Effector memory CD8-positive, alpha-beta T cell (primary cell): ENCODE data around the gene PLEKHM1.
A peak's percentile ranks its signal among the peaks of the same experiment; 100 is the strongest.
"Not testable (repeated sequence)": the region's sequence is repeated elsewhere in the genome, so short reads cannot be mapped to it uniquely, and the experiment has no call there.

Source experiments
- ATAC-seq: fragments of 150-1000 bp; cut with Tn5 transposase; replicated peaks from 2 replicates; pipeline ENCODE4 v1.10.0; 2021; ENCODE audit warnings: mild to moderate bottlenecking, moderate library complexity
- DNase-seq, 3 experiments: peaks; one replicate each; pipeline ENCODE4 v3.0.0; 2021
- H3K27ac Mint-ChIP-seq, 2 donors: one replicate each; pipeline ENCODE4 v1.8.0; 2022; ENCODE audit warnings: mild to moderate bottlenecking in 2 of 2, mixed read lengths in 2 of 2, moderate library complexity in 2 of 2
- H3K27me3 Mint-ChIP-seq, 2 donors: one replicate each; pipeline ENCODE4 v1.8.0; 2022; ENCODE audit warnings: mixed read lengths in 2 of 2
- H3K36me3 Mint-ChIP-seq: one replicate; pipeline ENCODE4 v1.8.0; 2022; ENCODE audit warnings: mild to moderate bottlenecking, moderate library complexity, mixed read lengths; ENCODE audit not compliant: insufficient read depth
- H3K4me1 Mint-ChIP-seq, 2 donors: one replicate each; pipeline ENCODE4 v1.8.0; 2022; ENCODE audit warnings: low read depth in 2 of 2, mixed read lengths in 2 of 2
- H3K4me3 Mint-ChIP-seq, 2 donors: one replicate each; pipeline ENCODE4 v1.8.0; 2022; ENCODE audit warnings: mild to moderate bottlenecking in 2 of 2, mixed read lengths in 2 of 2, moderate library complexity in 2 of 2
- H3K9me3 Mint-ChIP-seq, 2 donors: one replicate each; pipeline ENCODE4 v1.8.0; 2022; ENCODE audit warnings: mixed read lengths in 2 of 2

Gene PLEKHM1

DNA sequence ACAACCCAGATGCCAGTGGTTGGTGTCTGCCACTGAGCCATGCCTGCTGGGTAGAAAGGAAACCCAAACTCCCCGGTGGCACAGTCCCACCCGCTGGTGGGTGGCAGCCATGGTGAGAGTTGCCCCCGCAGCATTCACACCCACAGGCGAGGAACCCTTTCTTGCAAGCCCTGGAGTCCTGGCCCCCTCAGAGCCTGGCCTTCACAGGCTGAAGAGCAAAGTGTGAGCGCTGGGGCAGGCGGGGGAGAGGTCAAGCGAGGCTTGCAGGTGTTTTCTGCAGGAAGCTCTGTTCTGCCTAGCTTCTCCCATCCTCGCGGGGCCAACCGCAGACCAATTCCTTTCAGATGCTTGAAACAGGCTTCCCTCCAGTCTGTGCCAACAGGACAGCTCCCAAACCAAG, 38.9 kb downstream of the PLEKHM1 start:
- Mint-ChIP-seq H3K4me3 (peak overlapping the region in 1 of 2 donors; percentile 10), H3K4me1 (peaks cover 7 to 16% of the 10 kb centered on the region in 2 donors), H3K36me3 (peaks cover 38% of the 10 kb centered on the region)
- not testable (repeated sequence) for H3K9me3 Mint-ChIP-seq, DNase-seq, H3K27me3 Mint-ChIP-seq, H3K27ac Mint-ChIP-seq
- peak; percentile 95 for ATAC-seq

DNA sequence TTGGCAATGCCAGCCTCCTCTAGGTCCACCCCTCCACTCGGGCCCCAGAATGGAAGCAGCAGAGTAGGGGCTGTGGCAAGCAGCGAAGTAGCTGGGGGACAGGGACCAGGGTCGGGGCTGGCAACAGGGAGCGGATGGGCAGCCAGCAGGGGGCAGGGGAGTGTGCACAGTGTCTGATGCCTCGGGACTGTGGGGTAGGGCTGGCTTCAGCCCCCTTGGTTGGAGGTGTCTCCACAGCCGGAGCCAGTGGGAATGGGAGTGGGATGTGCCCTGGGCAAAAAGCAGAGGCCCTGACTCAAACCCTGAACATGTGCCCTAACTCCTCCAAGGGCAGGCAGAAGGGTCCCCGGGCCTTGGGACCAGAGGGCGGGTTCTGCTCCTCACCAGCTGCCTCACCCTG, 39.4 kb downstream of the PLEKHM1 start:
- no peak for DNase-seq
- H3K4me3 Mint-ChIP-seq: peak overlapping the region in 1 of 2 donors; percentile 56
- peaks cover 9 to 16% of the 10 kb centered on the region in 2 donors for H3K4me1 Mint-ChIP-seq
- H3K9me3 Mint-ChIP-seq: no peaks in the 10 kb centered on the region
- ATAC-seq: no peak
- peaks cover 33% of the 10 kb centered on the region for H3K36me3 Mint-ChIP-seq
- no peaks in the 10 kb centered on the region for H3K27me3 Mint-ChIP-seq
- H3K27ac Mint-ChIP-seq: no peak overlapping the region

DNA sequence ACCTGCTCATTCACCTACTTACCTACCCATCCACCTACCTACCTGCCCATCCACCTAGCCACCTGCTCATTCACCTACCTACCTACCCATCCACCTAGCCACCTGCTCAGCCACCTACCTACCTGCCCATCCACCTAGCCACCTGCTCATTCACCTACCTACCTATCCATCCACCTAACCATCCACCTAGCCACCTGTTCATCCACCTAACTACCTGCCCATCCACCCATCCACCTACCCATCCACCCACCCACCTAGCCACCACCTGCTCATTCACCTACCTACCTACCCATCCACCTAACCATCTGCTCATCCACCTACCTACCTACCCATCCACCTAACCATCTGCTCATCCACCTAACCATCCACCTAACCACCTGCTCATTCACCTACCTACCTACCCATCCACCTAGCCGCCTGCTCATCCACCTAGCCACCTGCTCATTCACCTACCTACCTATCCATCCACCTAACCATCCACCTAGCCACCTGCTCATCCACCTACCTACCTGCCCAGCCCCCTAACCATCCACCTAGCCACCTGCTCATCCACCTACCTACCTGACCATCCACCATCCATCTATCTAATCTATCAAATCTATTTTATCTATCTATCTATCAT, 40.7 kb downstream of the PLEKHM1 start:
- DNase-seq, H3K27me3 Mint-ChIP-seq, H3K4me3 Mint-ChIP-seq, ATAC-seq, H3K9me3 Mint-ChIP-seq: not testable (repeated sequence)
- peaks cover 33% of the 10 kb centered on the region for H3K36me3 Mint-ChIP-seq
- peaks cover 13 to 23% of the 10 kb centered on the region in 2 donors for H3K4me1 Mint-ChIP-seq
- peak overlapping the region in 1 of 2 donors; percentile 87 for H3K27ac Mint-ChIP-seq

DNA sequence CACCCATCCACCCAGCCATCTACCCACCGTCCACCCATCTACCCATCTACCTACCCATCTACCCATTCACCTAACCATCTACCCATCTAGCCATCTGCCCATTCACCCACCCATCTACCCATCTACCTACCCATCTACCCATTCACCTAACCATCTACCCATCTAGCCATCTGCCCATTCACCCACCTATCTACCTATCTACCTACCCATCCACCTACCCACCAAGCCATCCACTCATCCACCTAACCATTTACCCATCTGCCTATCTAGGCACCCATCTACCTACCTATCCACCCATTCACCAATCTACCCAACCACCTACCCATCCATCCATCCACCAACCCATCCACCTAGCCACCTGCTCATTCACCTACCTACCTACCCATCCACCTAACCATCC, 41.3 kb downstream of the PLEKHM1 start:
- peak overlapping the region in 1 of 2 donors; percentile 87 for H3K27ac Mint-ChIP-seq
- H3K36me3 Mint-ChIP-seq: peaks cover 34% of the 10 kb centered on the region
- not testable (repeated sequence) for ATAC-seq

DNA sequence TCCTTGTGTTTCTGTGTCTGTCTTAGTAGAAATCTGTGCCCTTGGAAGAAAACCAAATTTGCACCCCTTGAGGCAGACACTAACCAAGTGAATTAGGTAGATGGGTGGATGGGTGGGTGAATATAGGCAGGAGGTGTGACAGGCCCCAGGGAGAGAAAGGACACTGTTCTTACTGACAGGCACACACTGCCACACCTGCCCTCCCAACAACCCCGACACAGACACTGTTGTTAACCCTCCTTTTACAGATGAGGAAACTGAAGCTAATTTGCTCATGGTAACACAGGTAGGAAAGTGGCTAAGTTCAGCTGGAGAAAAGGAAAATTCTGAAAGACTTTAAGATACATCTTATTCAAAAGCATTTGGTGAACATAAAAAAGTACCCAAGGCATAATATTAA, 42.0 kb downstream of the PLEKHM1 start:
- ATAC-seq, DNase-seq, H3K4me3 Mint-ChIP-seq, H3K9me3 Mint-ChIP-seq, H3K27me3 Mint-ChIP-seq: not testable (repeated sequence)
- peaks cover 31% of the 10 kb centered on the region for H3K36me3 Mint-ChIP-seq
- H3K27ac Mint-ChIP-seq: peak overlapping the region in 1 of 2 donors; percentile 24
- peaks cover 13 to 23% of the 10 kb centered on the region in 2 donors for H3K4me1 Mint-ChIP-seq

More for the DNA sequence above, 41.3 kb downstream of the PLEKHM1 start:
- not testable (repeated sequence) for H3K27me3 Mint-ChIP-seq, H3K4me3 Mint-ChIP-seq, H3K9me3 Mint-ChIP-seq, DNase-seq
- peaks cover 13 to 23% of the 10 kb centered on the region in 2 donors for H3K4me1 Mint-ChIP-seq

DNA sequence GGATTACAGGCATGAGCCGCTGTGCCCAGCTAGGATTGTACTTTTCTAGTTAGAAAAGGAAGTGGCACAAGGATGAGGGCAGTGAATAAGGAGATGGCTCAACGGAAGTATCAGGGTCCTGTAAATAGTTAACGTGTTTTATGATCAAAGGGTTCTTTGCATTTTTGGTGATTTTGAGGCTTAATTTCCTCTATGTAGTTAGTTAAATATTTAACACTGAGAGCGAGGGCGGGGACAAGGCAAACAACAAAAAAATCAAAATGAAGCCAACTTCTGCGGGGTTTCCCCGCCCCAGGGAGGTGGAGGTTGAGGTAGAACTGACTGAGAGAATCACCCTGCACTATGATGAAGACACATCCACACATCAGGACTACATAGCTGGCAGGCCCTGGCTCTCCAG, 42.5 kb downstream of the PLEKHM1 start:
- not testable (repeated sequence) for DNase-seq, H3K4me3 Mint-ChIP-seq, H3K27me3 Mint-ChIP-seq, H3K9me3 Mint-ChIP-seq, ATAC-seq
- peaks cover 27% of the 10 kb centered on the region for H3K36me3 Mint-ChIP-seq
- peaks cover 13 to 23% of the 10 kb centered on the region in 2 donors for H3K4me1 Mint-ChIP-seq
- peak overlapping the region in 1 of 2 donors; percentile 24 for H3K27ac Mint-ChIP-seq

DNA sequence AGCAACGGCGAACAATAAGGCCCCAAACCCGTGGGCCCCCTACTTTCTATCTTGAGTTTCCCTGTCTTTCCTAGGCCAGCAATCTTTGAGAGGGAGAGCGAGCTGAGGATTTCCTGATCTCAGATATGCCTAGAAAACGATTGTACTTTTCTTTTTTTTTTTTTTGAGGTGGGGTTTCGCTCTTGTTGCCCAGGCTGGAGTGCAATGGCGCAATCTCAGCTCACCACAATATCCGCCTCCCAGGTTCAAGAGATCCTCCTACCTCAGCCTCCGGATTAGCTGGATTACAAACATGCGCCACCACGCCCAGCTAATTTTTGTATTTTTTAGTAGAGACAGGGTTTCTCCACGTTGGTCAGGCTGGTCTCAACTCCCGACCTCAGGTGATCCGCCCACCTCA, 42.9 kb downstream of the PLEKHM1 start:
- not testable (repeated sequence) for ATAC-seq, H3K27me3 Mint-ChIP-seq, H3K9me3 Mint-ChIP-seq, DNase-seq
- Mint-ChIP-seq H3K27ac (peak overlapping the region in 1 of 2 donors; percentile 24), H3K36me3 (peaks cover 23% of the 10 kb centered on the region), H3K4me1 (peaks cover 13 to 21% of the 10 kb centered on the region in 2 donors), H3K4me3 (peak overlapping the region in 1 of 2 donors; percentile 5)

DNA sequence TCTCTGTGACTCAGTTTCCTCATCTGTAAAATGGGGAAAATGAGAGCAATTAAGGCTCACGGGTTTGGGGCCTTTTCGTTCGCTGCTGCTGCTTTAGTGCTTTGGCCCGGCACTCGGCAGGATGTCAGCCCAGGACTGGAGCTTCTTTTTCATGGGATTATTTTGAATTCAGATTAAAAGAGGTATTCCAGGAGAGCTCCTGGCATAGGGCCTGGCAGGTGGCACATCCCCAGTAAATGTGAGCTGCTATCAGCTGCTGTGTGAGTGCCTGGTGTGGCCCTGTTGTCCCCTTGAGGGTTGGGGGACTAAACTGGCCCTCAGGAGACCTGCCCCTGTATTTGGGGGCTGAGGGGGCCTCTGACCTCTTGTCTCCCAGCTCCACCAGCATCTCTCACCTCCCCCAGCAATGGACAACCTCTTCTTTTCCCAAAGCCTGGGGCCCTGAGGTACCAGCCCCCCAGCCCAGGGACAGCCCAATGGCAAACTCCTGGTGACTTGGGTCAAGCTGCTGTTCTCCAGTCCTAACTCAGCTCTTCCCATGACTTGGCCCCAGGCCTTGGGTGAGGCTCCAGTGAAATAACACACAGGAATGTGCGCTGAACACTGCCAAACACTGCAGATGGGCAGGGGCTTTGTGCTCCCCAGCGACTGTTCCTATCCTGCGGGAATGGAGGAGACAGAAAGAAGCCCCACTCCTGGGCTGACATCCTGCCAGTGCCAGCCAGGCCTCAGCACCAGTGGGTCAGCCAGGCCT, 43.5 kb downstream of the PLEKHM1 start:
- not testable (repeated sequence) for H3K27me3 Mint-ChIP-seq, H3K9me3 Mint-ChIP-seq, DNase-seq, ATAC-seq
- H3K4me1 Mint-ChIP-seq: peaks cover 13 to 21% of the 10 kb centered on the region in 2 donors
- H3K4me3 Mint-ChIP-seq: peak overlapping the region in 1 of 2 donors; percentile 5
- H3K36me3 Mint-ChIP-seq: peaks cover 25% of the 10 kb centered on the region
- peak overlapping the region in 1 of 2 donors; percentile 24 for H3K27ac Mint-ChIP-seq

DNA sequence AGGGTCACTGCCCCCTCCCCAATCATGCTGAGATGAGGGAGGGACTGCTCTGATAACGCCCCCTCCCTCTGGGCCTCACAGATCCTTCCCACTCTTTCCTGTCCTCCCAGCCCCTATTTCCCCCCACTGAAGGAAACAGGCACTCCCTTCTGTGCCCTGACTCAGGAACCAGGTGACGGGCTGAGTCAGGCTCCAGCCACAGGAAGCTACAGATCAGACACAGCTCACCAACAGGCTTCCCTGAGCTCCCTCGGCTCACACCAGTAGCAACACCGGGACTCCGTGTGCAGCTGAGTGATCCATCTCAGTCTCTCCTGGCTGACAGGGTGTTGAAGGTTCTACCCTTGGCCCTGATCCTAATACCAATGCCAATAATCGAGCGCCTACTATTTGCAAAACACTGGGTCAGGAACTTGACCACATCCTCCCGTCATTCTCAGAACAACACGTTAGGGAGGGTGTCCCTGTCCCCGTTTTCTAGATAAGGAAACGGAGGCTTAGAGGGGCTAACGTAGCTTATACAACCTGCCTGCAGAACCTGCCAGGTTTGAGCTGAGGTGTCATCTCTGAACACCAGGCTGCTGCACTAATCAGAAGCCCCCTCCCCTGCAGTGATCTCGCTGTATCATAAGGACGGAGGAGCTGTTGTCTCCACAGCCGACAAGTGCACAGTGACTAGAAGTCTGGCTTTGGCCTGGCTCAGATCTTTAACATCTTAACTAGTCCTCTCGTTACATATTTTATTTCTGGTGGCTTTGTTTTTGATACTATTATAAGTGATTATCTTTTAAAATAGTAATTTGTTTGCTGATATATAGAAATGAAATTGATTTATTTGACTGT, 44.4 kb downstream of the PLEKHM1 start:
- DNase-seq, H3K9me3 Mint-ChIP-seq, H3K27me3 Mint-ChIP-seq: not testable (repeated sequence)
- H3K36me3 Mint-ChIP-seq: peaks cover 25% of the 10 kb centered on the region
- ATAC-seq: peak; percentile 95
- peaks cover 13 to 20% of the 10 kb centered on the region in 2 donors for H3K4me1 Mint-ChIP-seq
- H3K27ac Mint-ChIP-seq: peak overlapping the region; percentile 79 to 92
- H3K4me3 Mint-ChIP-seq: peak overlapping the region; percentile 58 to 67

DNA sequence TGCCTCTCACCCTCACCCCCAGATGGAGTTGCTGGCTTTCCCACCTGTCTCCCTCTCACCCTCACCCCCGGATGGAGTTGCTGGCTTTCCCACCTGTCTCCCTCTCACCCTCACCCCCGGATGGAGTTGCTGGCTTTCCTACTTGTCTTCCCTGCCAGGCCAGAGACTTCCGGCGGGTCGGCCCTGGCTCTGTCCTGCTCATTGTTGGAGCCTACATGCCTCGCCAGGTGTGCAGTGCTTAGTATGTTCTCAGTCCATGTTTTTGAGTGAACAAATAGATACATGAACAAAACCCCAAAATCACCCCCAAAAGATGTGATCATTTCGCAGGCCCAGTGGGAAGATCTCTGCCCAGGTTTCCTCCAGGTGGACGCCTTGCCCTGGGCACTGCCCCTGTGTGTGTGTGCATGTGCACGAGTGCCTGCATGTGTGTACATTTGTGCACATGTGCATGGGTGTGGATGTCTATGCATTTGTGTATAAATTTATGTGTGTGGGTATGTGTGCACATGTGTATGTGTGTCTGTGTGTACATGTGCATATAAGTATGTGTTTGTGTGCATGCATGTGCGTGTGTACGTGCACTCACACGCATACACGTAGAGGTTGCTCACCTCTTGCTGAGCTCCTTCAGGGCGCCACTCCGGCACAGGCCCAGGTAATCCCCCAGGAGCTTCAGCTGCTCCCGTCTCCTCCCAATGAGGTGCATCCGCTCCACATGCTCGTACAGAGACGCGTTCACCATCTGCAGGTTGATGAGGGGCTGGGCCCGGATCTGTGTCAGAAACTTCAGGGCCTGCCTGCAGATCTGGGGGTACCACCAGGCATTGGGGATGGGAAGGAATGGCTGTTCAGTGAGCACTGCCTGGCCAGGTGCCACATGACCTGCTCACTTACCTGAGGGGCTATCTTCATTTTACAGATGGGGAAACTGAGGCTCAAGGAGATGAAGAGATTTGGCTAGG, 45.4 kb downstream of the PLEKHM1 start:
- Mint-ChIP-seq H3K36me3 (peaks cover 26% of the 10 kb centered on the region), H3K4me1 (peaks cover 11 to 15% of the 10 kb centered on the region in 2 donors), H3K4me3 (peak overlapping the region in 1 of 2 donors; percentile 67), H3K27ac (peak overlapping the region; percentile 66 to 92)
- not testable (repeated sequence) for DNase-seq, H3K27me3 Mint-ChIP-seq, H3K9me3 Mint-ChIP-seq, ATAC-seq

DNA sequence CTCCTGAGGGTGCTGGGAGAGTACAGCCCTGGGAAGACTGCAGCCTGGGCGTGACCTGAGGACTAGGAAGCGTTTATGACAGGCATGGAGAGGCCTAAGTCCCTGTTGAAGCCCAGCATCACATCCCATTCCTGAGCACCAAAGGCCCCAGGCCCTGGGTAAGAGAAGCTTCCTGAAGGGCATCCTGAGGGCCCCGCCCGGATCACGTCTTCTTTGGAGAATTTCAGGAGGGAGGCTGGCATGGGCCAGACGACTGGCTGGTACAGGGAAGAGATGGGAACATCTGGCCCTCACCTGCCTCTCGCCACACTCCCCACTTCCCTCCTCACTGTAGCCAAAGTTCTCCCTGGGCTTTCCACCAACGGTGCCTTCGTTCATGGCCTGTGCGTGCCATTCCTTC, 46.2 kb downstream of the PLEKHM1 start:
- not testable (repeated sequence) for ATAC-seq, H3K9me3 Mint-ChIP-seq, DNase-seq, H3K27me3 Mint-ChIP-seq, H3K4me3 Mint-ChIP-seq, H3K27ac Mint-ChIP-seq
- peaks cover 30% of the 10 kb centered on the region for H3K36me3 Mint-ChIP-seq
- H3K4me1 Mint-ChIP-seq: peaks cover 6 to 11% of the 10 kb centered on the region in 2 donors
